ENCODE measurements around the gene USP22.

The USP22 gene

GRCh38 chr17:21042458-21043295 is at the start of gene USP22:
TSS of gene USP22 (minus strand) at chr17:21043011. CDS start at chr17:21042835, 176 bp downstream.
- H3F3A ChIP-seq (ENCODE audit: insufficient read depth): peaks cover 35% of the 10 kb centered on the region
- H3K36me3 ChIP-seq (ENCODE audit: low read length): 0 out of 2 replicates have a peak, but pooled peaks cover 10% of the 10 kb centered on the region
- H2AFZ ChIP-seq (ENCODE audit: low read depth, low read length, severe bottlenecking): peak within 1 kb of the TSS; percentile 86
- H3K9me2 ChIP-seq (replicated peaks; ENCODE audit: insufficient read depth, low read length): no peaks in the 10 kb centered on the region
- H3K4me2 ChIP-seq (ENCODE audit: low read depth, low read length, poor library complexity, severe bottlenecking): peak within 1 kb of the TSS; percentile 99
- H3K9me3 ChIP-seq (ENCODE audit: insufficient read depth, low read length): no peaks in the 10 kb centered on the region
- peaks cover 22% of the 10 kb centered on the region for H4K20me1 ChIP-seq (ENCODE audit: low read depth, low read length)
- peak within 1 kb of the TSS; percentile 97 for H3K4me3 ChIP-seq (ENCODE audit: insufficient read depth, low read length, poor library complexity, severe bottlenecking)
- no peaks in the 10 kb centered on the region for H3K27me3 ChIP-seq (ENCODE audit: low read length)
- TF ChIP-seq EZH2phosphoT487 (conservative IDR thresholded peaks at IDR 0.05; ENCODE audit: low read length): no peak
- TF ChIP-seq, protein P1, sequence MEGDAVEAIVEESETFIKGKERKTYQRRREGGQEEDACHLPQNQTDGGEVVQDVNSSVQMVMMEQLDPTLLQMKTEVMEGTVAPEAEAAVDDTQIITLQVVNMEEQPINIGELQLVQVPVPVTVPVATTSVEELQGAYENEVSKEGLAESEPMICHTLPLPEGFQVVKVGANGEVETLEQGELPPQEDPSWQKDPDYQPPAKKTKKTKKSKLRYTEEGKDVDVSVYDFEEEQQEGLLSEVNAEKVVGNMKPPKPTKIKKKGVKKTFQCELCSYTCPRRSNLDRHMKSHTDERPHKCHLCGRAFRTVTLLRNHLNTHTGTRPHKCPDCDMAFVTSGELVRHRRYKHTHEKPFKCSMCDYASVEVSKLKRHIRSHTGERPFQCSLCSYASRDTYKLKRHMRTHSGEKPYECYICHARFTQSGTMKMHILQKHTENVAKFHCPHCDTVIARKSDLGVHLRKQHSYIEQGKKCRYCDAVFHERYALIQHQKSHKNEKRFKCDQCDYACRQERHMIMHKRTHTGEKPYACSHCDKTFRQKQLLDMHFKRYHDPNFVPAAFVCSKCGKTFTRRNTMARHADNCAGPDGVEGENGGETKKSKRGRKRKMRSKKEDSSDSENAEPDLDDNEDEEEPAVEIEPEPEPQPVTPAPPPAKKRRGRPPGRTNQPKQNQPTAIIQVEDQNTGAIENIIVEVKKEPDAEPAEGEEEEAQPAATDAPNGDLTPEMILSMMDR (IDR thresholded peaks at IDR 0.05; ENCODE audit: insufficient read depth, low read length, poor library complexity, severe bottlenecking): no peak
- peak within 1 kb of the TSS; percentile 100 for H3K9ac ChIP-seq (ENCODE audit: low read length)
- peaks cover 50% of the 10 kb centered on the region for H3K79me2 ChIP-seq (ENCODE audit: insufficient read depth, low read length)
- peak within 1 kb of the TSS; percentile 97 for H3K27ac ChIP-seq (ENCODE audit: low read depth, low read length)

DNA sequence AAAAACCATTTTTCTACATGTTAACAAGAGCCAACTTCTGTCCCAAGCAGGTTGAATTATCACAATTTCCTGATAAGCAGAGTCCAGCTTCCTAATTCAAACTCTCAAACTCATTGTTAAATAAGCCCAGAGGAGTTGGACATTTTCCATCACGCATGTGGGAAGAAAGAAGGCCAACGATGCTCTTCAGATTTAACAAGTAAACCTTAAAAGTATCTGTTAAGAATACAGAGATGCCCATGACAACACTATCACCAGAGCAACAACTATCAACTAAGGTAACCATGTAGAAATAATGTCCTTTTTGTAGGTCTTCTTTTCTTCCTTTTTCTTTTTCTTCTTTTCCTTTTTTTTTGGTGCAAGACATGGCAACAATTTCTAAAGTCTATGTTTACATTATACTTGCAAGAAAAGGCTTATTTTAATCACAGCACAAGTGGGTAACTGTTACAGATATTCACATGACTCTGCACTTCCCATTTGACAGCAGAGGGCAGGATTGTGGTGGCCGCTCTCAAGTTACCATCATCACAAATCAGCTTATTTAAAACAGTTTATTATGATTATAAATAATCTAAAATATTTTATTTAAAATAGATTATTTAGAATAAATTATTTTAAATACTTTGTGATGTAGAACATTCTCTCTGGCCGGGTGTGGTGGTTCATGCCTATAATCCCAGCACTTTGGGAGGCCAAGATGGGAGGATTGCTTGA is 48.2 kb upstream of the USP22 start:
- Histone ChIP-seq H2AFZ (ENCODE audit: low read depth, low read length, severe bottlenecking) (no peak overlapping the region), H3K27me3 (ENCODE audit: low read length) (no peaks in the 10 kb centered on the region), H3K9me2 (replicated peaks; ENCODE audit: insufficient read depth, low read length) (no peaks in the 10 kb centered on the region), H3K4me2 (ENCODE audit: low read depth, low read length, poor library complexity, severe bottlenecking) (no peak overlapping the region), H3K9ac (ENCODE audit: low read length) (no peak overlapping the region), H3K79me2 (ENCODE audit: insufficient read depth, low read length) (no peaks in the 10 kb centered on the region), H3K27ac (ENCODE audit: low read depth, low read length) (no peak overlapping the region), H3F3A (ENCODE audit: insufficient read depth) (peaks cover 2% of the 10 kb centered on the region; the same call in 1 of the 2 replicates), H3K4me3 (ENCODE audit: insufficient read depth, low read length, poor library complexity, severe bottlenecking) (no peak overlapping the region), H3K36me3 (ENCODE audit: low read length) (no peaks in the 10 kb centered on the region), H3K9me3 (ENCODE audit: insufficient read depth, low read length) (no peaks in the 10 kb centered on the region), H4K20me1 (ENCODE audit: low read depth, low read length) (no peaks in the 10 kb centered on the region)
- TF ChIP-seq, protein P1 (IDR thresholded peaks at IDR 0.05; ENCODE audit: insufficient read depth, low read length, poor library complexity, severe bottlenecking): no peak
- no peak for TF ChIP-seq EZH2phosphoT487 (conservative IDR thresholded peaks at IDR 0.05; ENCODE audit: low read length)

- Histone ChIP-seq H3K4me3 (ENCODE audit: insufficient read depth, low read length, poor library complexity, severe bottlenecking) (no peak overlapping the region), H3K9ac (ENCODE audit: low read length) (no peak overlapping the region), H3F3A (ENCODE audit: insufficient read depth) (peaks cover 2% of the 10 kb centered on the region; the same call in 1 of the 2 replicates), H3K4me2 (ENCODE audit: low read depth, low read length, poor library complexity, severe bottlenecking) (peak overlapping the region; percentile 34), H3K36me3 (ENCODE audit: low read length) (no peaks in the 10 kb centered on the region), H3K79me2 (ENCODE audit: insufficient read depth, low read length) (no peaks in the 10 kb centered on the region), H2AFZ (ENCODE audit: low read depth, low read length, severe bottlenecking) (no peak overlapping the region), H3K27ac (ENCODE audit: low read depth, low read length) (no peak overlapping the region), H3K9me3 (ENCODE audit: insufficient read depth, low read length) (no peaks in the 10 kb centered on the region), H3K9me2 (replicated peaks; ENCODE audit: insufficient read depth, low read length) (no peaks in the 10 kb centered on the region), H3K27me3 (ENCODE audit: low read length) (no peaks in the 10 kb centered on the region), H4K20me1 (ENCODE audit: low read depth, low read length) (no peaks in the 10 kb centered on the region)
- TF ChIP-seq, protein P1 (IDR thresholded peaks at IDR 0.05; ENCODE audit: insufficient read depth, low read length, poor library complexity, severe bottlenecking): no peak
- TF ChIP-seq EZH2phosphoT487 (conservative IDR thresholded peaks at IDR 0.05; ENCODE audit: low read length): no peak
These were observed 47.4 kb upstream of the USP22 start for GRCh38 chr17:21089933-21090901.

Data from SU-DHL-6 (cell line).